Glomerular endothelial cell (primary cell): ENCODE data around the gene TMEM243. TPM values are rescaled to one million over a fixed set of nuclear protein-coding genes. Genes with fewer than 3 reads are reported as not detected.
"Not testable (repeated sequence)": the region's sequence is repeated elsewhere in the genome, so short reads cannot be mapped to it uniquely, and the experiment has no call there.

ENCODE experiments used
- DNase-seq: peaks from one replicate; pipeline ENCODE4 v3.0.0-alpha.2; 2011; ENCODE audit warnings: low read depth, low spot score; ENCODE audit errors: extremely low read depth
- total RNA-seq: library from RNA; depleted of rRNA; stranded (reverse); fragments of >200 nt; gene quantifications from 2 replicates; pipeline ENCODE4 v1.2.3, GENCODE V29; 2015

TMEM243 gene
- total RNA-seq, 1 donor from 2014 or later = 31.4 TPM

GRCh38 chr7:87212498-87212897, 7.0 kb downstream of the TMEM243 start:
- no peak for DNase-seq

DNA sequence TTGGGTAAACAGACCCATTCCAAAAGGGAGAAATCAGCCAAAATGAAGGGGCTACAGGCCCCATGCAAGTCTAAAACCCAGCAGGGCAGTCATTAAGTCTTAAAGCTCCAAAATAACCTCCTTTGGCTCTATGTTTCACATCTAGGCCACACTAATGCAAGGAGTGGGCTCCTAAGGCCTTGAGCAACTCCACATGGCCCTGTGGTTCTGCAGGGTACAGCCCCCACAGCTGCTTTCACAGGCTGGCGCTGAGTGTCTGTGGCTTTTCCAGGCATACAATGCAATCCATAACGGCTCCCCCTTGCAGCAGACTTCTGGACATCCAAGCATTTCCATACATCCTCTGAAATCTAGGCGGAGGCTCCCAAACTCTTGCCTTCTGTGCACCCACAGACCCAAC, 9.0 kb downstream of the TMEM243 start:
- no peak for DNase-seq

GRCh38 chr7:87209295-87209924, 10.1 kb downstream of the TMEM243 start:
- DNase-seq = no peak

- no peak for DNase-seq
Measured at GRCh38 chr7:87206361-87206760, 13.2 kb downstream of the TMEM243 start.

GRCh38 chr7:87205701-87206100, 13.8 kb downstream of the TMEM243 start:
- not testable (repeated sequence) for DNase-seq

DNA sequence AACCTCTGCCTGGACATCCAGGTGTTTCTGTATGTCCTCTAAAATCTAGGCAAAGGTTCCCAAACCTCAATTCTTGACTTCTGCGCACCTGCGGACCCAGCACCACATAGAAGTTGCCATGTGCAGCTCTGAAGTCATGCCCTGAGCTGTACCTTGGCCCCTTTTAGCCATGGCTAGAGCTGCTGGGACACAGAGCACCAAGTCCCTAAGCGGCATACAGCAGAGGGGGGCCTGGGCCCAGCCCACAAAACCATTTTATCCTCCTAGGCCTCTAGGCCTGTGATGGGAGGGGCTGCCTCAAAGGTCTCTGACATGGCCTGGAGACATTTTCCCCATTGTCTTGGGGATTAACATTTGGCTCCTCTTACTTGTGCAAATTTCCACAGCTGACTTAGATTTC, 14.6 kb downstream of the TMEM243 start:
- DNase-seq = no peak

DNA sequence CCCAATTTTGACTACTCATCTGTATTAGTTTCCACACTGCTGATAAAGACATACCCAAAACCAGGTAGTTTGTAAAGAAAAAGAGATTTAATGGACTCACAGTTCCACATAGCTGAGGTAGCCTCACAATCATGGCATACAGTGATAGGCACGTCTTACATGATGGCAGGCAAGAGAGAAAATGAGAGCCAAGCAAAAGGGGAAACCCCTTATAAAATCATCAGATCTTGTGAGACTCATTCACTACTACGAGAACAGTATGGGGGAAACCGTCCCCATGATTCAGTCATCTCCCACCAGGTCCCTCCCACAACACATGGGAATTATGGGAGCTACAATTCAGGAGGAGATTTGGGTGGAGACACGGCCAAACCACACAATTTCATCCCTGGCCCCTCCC, 15.6 kb downstream of the TMEM243 start:
- not testable (repeated sequence) for DNase-seq

GRCh38 chr7:87202705-87203104, 16.8 kb downstream of the TMEM243 start:
- no peak for DNase-seq

DNA sequence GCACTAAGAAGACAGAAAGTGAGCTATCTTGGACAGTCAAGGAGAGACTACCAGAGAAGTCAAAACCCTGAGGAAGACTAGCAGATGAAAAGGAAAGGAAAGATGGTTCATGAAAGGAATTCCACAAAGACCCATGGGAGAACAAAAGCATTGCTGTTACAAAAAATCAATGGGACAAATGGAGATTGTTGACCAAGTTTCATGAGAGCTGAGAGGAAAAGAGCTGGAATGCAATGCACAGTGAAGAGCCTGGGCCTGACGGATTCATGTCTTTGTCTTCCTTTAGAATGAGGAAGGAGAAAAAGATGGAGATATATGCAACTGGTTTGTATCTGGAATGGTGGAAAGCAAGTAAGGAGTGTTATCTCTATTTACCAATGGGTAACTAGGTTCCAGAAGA, 17.3 kb downstream of the TMEM243 start:
- no peak for DNase-seq

- no peak for DNase-seq
Measured at GRCh38 chr7:87199700-87200450, 19.7 kb downstream of the TMEM243 start.

- no peak for DNase-seq
Measured at GRCh38 chr7:87199241-87199640, 20.3 kb downstream of the TMEM243 start.

- no peak for DNase-seq
Measured at GRCh38 chr7:87193912-87194311, 25.6 kb downstream of the TMEM243 start.

GRCh38 chr7:87192784-87193487, 26.6 kb downstream of the TMEM243 start:
- no peak for DNase-seq

DNA sequence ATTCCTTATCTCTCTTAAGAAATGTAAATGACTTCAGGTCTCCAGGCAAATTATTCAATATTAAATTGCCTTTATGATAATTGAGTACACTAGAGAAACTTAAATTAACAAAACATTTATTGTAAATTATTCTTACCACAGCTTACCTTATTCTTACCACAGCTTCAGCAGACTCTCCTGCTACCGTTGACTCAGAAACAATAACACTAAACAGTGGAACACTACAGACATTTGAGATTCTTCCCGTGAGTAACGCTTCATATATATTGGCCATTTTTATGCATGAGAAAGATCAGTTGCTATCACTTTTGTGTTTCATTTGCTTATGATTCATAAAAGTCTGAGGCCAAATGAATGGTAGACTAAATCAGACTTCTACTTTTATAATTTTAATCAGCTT, 28.7 kb downstream of the TMEM243 start:
- no peak for DNase-seq

DNA sequence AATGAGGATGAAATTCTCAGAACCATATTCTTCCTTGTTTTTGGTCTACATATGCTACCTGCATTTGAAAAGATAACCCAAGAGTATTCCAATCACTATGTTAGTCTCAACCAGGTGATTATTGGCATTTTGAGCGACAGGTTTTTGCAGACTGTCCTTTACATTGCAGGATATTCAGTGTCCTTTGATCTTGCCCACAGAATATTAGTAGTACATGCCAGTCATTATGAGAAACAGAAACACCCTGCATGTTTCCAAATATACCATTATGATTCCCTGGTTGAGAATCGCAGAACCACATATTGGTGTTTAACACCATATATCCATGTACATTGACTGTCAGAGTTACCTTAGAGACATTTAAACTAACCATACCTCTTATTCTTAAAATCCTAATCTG, 30.6 kb downstream of the TMEM243 start:
- no peak for DNase-seq

- DNase-seq = no peak
Measured at GRCh38 chr7:87187120-87187519, 32.4 kb downstream of the TMEM243 start.

DNA sequence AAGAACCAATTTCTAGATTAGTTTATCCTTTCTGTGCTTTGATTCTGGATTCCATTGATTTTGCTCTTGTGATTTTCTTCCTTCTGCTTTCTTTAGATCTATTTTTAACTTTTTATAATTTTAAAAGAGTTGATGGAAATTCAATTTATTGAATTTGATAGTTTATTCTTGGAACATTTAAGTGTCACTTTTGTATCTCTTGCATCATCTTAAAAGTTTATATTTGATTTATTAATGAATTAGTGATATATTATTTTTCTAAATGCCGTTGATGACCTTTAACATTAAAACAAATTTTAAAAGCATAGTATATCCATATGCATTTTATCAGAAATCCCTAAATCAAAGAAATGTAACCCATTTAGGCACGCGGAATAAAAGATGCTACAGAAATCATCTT, 40.4 kb downstream of the TMEM243 start:
- DNase-seq = no peak

DNA sequence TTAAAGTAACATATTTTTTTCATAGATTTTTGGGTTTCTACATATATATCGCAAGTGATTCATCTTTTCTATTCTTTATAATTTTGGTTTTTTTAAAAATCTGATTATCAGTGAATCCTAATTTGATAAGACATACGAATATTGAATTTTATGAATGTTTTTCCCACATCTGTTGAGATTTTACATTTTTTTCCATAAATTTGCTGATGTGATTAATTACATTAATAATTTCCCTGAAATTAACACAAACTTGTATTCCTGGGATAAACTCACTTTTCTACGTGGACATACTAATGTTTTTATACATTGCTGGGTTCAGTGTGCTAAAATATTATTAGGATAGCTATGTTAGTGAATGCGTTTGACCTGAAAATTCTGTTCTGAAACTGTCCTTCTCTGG, 41.2 kb downstream of the TMEM243 start:
- no peak for DNase-seq

DNA sequence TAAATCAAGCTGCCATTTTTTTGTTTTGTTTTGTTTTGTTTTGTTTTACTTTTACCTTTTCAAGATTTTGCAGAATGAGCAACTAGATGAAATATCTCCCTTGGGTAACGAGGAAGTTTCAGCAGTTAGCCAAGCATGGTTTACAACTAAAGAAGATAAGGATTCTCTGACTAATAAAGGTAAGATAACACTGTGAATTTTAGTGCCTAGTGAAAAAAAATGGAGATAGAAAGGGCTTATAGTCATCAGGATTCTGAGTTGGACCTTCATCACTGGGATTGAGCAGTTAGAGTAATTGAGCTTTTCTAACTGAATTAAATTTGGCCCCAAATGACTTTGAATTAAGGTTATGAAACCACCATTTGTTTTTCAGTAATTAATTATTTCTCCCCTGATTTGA, 46.1 kb downstream of the TMEM243 start:
- DNase-seq = no peak

- DNase-seq = no peak
Measured at GRCh38 chr7:87171282-87171934, 48.1 kb downstream of the TMEM243 start.

GRCh38 chr7:87170828-87171227, 48.7 kb downstream of the TMEM243 start:
- no peak for DNase-seq
